HPDE6-E6E7 (cell line): Measurements from ENCODE around the gene AXDND1.

Experiments
- DNase-seq: peaks from one replicate; pipeline ENCODE4 v3.0.0; 2011; ENCODE audit warnings: missing footprints; ENCODE audit errors: extremely low spot score

The AXDND1 gene

GRCh38 chr1:179576509-179576908 lies 210.7 kb downstream of the AXDND1 start:
- no peak for DNase-seq

- DNase-seq: no peak
Observed at GRCh38 chr1:179583771-179584320, 218.1 kb downstream of the AXDND1 start.

- no peak for DNase-seq
Observed at GRCh38 chr1:179586107-179586823, 220.5 kb downstream of the AXDND1 start.

- DNase-seq: no peak
Observed at GRCh38 chr1:179587336-179587735, 221.6 kb downstream of the AXDND1 start.

- DNase-seq: no peak
Observed at GRCh38 chr1:179588425-179589024, 222.8 kb downstream of the AXDND1 start.

- DNase-seq: no peak
Observed at GRCh38 chr1:179589509-179589908, 223.7 kb downstream of the AXDND1 start.

GRCh38 chr1:179590671-179591070 lies 224.9 kb downstream of the AXDND1 start:
- no peak for DNase-seq

GRCh38 chr1:179591253-179591591 lies 225.5 kb downstream of the AXDND1 start:
- no peak for DNase-seq

GRCh38 chr1:179591592-179592580 lies 226.1 kb downstream of the AXDND1 start, which contains the start of gene TDRD5:
Gene TDRD5 (plus strand): TSS chr1:179591832. CDS start chr1:179592616, 784 bp downstream.
- peak; percentile 32 for DNase-seq

GRCh38 chr1:179598631-179599030 lies 232.9 kb downstream of the AXDND1 start:
- DNase-seq: no peak

- no peak for DNase-seq
Observed at GRCh38 chr1:179599623-179600249, 234.0 kb downstream of the AXDND1 start.

- no peak for DNase-seq
Observed at GRCh38 chr1:179601093-179601492, 235.3 kb downstream of the AXDND1 start.
